OCI-LY1 (cell line): ENCODE data around the gene DIAPH3.

Experiments
- H2AFZ ChIP-seq: fragments of 200-600 bp; sonication (generic), shearing (Covaris generic); 2 replicates; pipeline ENCODE4 v1.6.0; 2014; ENCODE audit warnings: antibody characterized with exemption, mild to moderate bottlenecking, low read length
- H3F3A ChIP-seq: fragments of 200-600 bp; sonication (generic), shearing (Covaris generic); 2 replicates; pipeline ENCODE4 v1.6.0; 2014; ENCODE audit warnings: mild to moderate bottlenecking, antibody characterized with exemption, low read length, moderate library complexity; ENCODE audit not compliant: insufficient read depth
- H3K27ac ChIP-seq: fragments of 200-600 bp; sonication (generic); 2 replicates; pipeline ENCODE4 v1.5.1; 2014; ENCODE audit warnings: low read length, mixed run types, mild to moderate bottlenecking, low read depth; ENCODE audit not compliant: poor library complexity, severe bottlenecking
- H3K27me3 ChIP-seq: fragments of 200-600 bp; sonication (generic); 2 replicates; pipeline ENCODE4 v1.6.0; 2014; ENCODE audit warnings: antibody characterized with exemption, mild to moderate bottlenecking, low read length, moderate library complexity; ENCODE audit not compliant: insufficient read depth
- H3K36me3 ChIP-seq: fragments of 200-600 bp; sonication (generic); 2 replicates; pipeline ENCODE4 v1.6.1; 2014; ENCODE audit warnings: mild to moderate bottlenecking, antibody characterized with exemption, low read length, moderate library complexity, mixed read lengths; ENCODE audit not compliant: insufficient read depth
- H3K4me1 ChIP-seq: fragments of 200-600 bp; sonication (generic); 2 replicates; pipeline ENCODE4 v1.5.1; 2014; ENCODE audit warnings: mild to moderate bottlenecking, low read length, moderate library complexity; ENCODE audit not compliant: insufficient read depth, severe bottlenecking
- H3K4me2 ChIP-seq: fragments of 200-600 bp; sonication (generic), shearing (Covaris generic); 2 replicates; pipeline ENCODE4 v1.6.1; 2014; ENCODE audit warnings: low read length
- H3K4me3 ChIP-seq: fragments of 200-600 bp; sonication (generic); 2 replicates; pipeline ENCODE4 v1.5.1; 2014; ENCODE audit warnings: low read length, low read depth, mild to moderate bottlenecking, mixed read lengths; ENCODE audit not compliant: poor library complexity, severe bottlenecking
- H3K79me2 ChIP-seq: fragments of 200-600 bp; shearing (Covaris generic); 2 replicates; pipeline ENCODE4 v1.6.1; 2016; ENCODE audit warnings: mixed run types, low read length, mixed read lengths; ENCODE audit not compliant: insufficient read depth
- H3K9ac ChIP-seq: fragments of 200-600 bp; sonication (generic), shearing (Covaris generic); 2 replicates; pipeline ENCODE4 v1.6.1; 2014; ENCODE audit warnings: mild to moderate bottlenecking, low read length, mixed read lengths
- H3K9me2 ChIP-seq: fragments of 200-600 bp; sonication (generic), shearing (Covaris generic); 2 replicates; pipeline ENCODE4 v1.6.1; 2014; ENCODE audit warnings: low read depth, mild to moderate bottlenecking, low read length, mixed read lengths
- H3K9me3 ChIP-seq: fragments of 200-600 bp; shearing (Covaris generic); 2 replicates; pipeline ENCODE4 v1.6.1; 2014; ENCODE audit warnings: low read length, mixed read lengths
- H4K20me1 ChIP-seq: fragments of 200-600 bp; sonication (generic), shearing (Covaris generic); 2 replicates; pipeline ENCODE4 v1.6.0; 2016; ENCODE audit warnings: mild to moderate bottlenecking, low read length; ENCODE audit not compliant: insufficient read depth
- CTCF ChIP-seq: fragments of 200-600 bp; sonication (generic), shearing (Covaris generic); IDR thresholded peaks from 2 replicates; pipeline ENCODE4 v1.5.1; 2017; ENCODE audit warnings: mild to moderate bottlenecking, antibody characterized with exemption, low read length, moderate library complexity, mixed read lengths
- EZH2 ChIP-seq: fragments of 200-600 bp; sonication (generic), shearing (Covaris generic); IDR thresholded peaks from 2 replicates; pipeline ENCODE4 v1.8.0; 2017; ENCODE audit warnings: borderline replicate concordance, mixed run types, mild to moderate bottlenecking, antibody characterized with exemption, low read length, moderate library complexity, mixed read lengths

DIAPH3 gene

GRCh38 chr13:59653916-59654315, 509.8 kb downstream of the DIAPH3 start:
- H3K9me3 ChIP-seq = no peaks in the 10 kb centered on the region
- H2AFZ ChIP-seq = no peak overlapping the region
- H3K27ac ChIP-seq = no peak overlapping the region
- no peaks in the 10 kb centered on the region for H3F3A ChIP-seq
- no peaks in the 10 kb centered on the region for H4K20me1 ChIP-seq
- H3K27me3 ChIP-seq = no peaks in the 10 kb centered on the region
- no peak overlapping the region for H3K4me3 ChIP-seq
- no peak overlapping the region for H3K9ac ChIP-seq
- H3K4me1 ChIP-seq = no peaks in the 10 kb centered on the region
- no peaks in the 10 kb centered on the region for H3K36me3 ChIP-seq
- no peaks in the 10 kb centered on the region for H3K79me2 ChIP-seq
- H3K4me2 ChIP-seq = no peak overlapping the region
- H3K9me2 ChIP-seq = no peaks in the 10 kb centered on the region
- TF ChIP-seq EZH2 = no peak
- TF ChIP-seq CTCF = no peak

- H3K4me2 ChIP-seq = no peak overlapping the region
- TF ChIP-seq EZH2 (no peak), CTCF (no peak)
- no peaks in the 10 kb centered on the region for H3F3A ChIP-seq
- H3K9ac ChIP-seq = no peak overlapping the region
- no peak overlapping the region for H2AFZ ChIP-seq
- no peak overlapping the region for H3K4me3 ChIP-seq
- H3K36me3 ChIP-seq = no peaks in the 10 kb centered on the region
- no peaks in the 10 kb centered on the region for H3K9me3 ChIP-seq
- no peaks in the 10 kb centered on the region for H4K20me1 ChIP-seq
- no peaks in the 10 kb centered on the region for H3K79me2 ChIP-seq
- no peaks in the 10 kb centered on the region for H3K9me2 ChIP-seq
- H3K4me1 ChIP-seq = no peaks in the 10 kb centered on the region
- H3K27me3 ChIP-seq = no peaks in the 10 kb centered on the region
- no peak overlapping the region for H3K27ac ChIP-seq
Observed at GRCh38 chr13:59651479-59651878, 512.2 kb downstream of the DIAPH3 start.

- TF ChIP-seq EZH2 (no peak), CTCF (no peak)
- H4K20me1 ChIP-seq = no peaks in the 10 kb centered on the region
- H3K27me3 ChIP-seq = no peaks in the 10 kb centered on the region
- no peak overlapping the region for H3K27ac ChIP-seq
- no peaks in the 10 kb centered on the region for H3K36me3 ChIP-seq
- no peaks in the 10 kb centered on the region for H3K9me2 ChIP-seq
- no peak overlapping the region for H3K4me2 ChIP-seq
- no peak overlapping the region for H2AFZ ChIP-seq
- no peak overlapping the region for H3K4me3 ChIP-seq
- H3K4me1 ChIP-seq = no peaks in the 10 kb centered on the region
- H3K9me3 ChIP-seq = no peaks in the 10 kb centered on the region
- no peaks in the 10 kb centered on the region for H3F3A ChIP-seq
- no peak overlapping the region for H3K9ac ChIP-seq
- no peaks in the 10 kb centered on the region for H3K79me2 ChIP-seq
Observed at GRCh38 chr13:59643906-59644626, 519.7 kb downstream of the DIAPH3 start.
